Thoracic aorta (tissue), 2 donors: ENCODE data around the gene SLC49A4. TPM values are rescaled to one million over a fixed set of nuclear protein-coding genes. Genes with fewer than 3 reads are reported as not detected.

ENCODE experiments used
- ATAC-seq: fragments of 150-250 bp; one replicate; pipeline ENCODE4 v1.8.0; 2017; ENCODE audit warnings: low read depth; ENCODE audit not compliant: insufficient number of reproducible peaks, low FRiP score
- DNase-seq: peaks from one replicate; pipeline ENCODE4 v3.0.0-alpha.2; 2020; ENCODE audit warnings: low spot score
- H3K27ac ChIP-seq, 2 donors: fragments of 200-600 bp; sonication (generic); 1 replicate in 1 of 2; 2 replicates in 1 of 2; pipeline ENCODE4 v1.5.1; 2016; ENCODE audit warnings: mild to moderate bottlenecking in 2 of 2, moderate library complexity in 2 of 2
- H3K27me3 ChIP-seq: fragments of 200-600 bp; sonication (generic); replicated peaks from 2 replicates; pipeline ENCODE4 v1.6.0; 2016; ENCODE audit warnings: mild to moderate bottlenecking; ENCODE audit not compliant: insufficient read depth
- H3K36me3 ChIP-seq: fragments of 200-600 bp; sonication (generic); one replicate; pipeline ENCODE4 v1.5.1; 2016
- H3K4me1 ChIP-seq, 2 donors: fragments of 200-600 bp; sonication (generic); 1 replicate in 1 of 2; 2 replicates in 1 of 2; pipeline versions ENCODE4 v1.5.1 to v1.6.0; 2016; ENCODE audit warnings: low read depth in 2 of 2, mild to moderate bottlenecking in 1 of 2; ENCODE audit not compliant: control insufficient read depth in 1 of 2
- H3K4me3 ChIP-seq: fragments of 200-600 bp; sonication (generic); 2 replicates; pipeline ENCODE4 v1.5.1; 2016; ENCODE audit warnings: mild to moderate bottlenecking
- H3K9me3 ChIP-seq: fragments of 200-600 bp; sonication (generic); 2 replicates; pipeline ENCODE4 v1.5.1; 2016
- total RNA-seq, 2 donors: library from RNA; depleted of rRNA; stranded (reverse); fragments of >200 nt; gene quantifications; one replicate each; pipeline versions ENCODE4 v1.1.0 to v1.2.3, GENCODE V29; 2016
- TF ChIP-seq, protein P1 (sequence below): fragments of 200-600 bp; sonication (generic); IDR thresholded peaks from one replicate; pipeline ENCODE4 v1.5.1; 2019; ENCODE audit warnings: antibody characterized with exemption

SLC49A4 gene
- total RNA-seq, 2 donors from 2014 or later: 17.4 to 20.0 TPM

- no peak overlapping the region for H3K4me3 ChIP-seq
- TF ChIP-seq, protein P1, sequence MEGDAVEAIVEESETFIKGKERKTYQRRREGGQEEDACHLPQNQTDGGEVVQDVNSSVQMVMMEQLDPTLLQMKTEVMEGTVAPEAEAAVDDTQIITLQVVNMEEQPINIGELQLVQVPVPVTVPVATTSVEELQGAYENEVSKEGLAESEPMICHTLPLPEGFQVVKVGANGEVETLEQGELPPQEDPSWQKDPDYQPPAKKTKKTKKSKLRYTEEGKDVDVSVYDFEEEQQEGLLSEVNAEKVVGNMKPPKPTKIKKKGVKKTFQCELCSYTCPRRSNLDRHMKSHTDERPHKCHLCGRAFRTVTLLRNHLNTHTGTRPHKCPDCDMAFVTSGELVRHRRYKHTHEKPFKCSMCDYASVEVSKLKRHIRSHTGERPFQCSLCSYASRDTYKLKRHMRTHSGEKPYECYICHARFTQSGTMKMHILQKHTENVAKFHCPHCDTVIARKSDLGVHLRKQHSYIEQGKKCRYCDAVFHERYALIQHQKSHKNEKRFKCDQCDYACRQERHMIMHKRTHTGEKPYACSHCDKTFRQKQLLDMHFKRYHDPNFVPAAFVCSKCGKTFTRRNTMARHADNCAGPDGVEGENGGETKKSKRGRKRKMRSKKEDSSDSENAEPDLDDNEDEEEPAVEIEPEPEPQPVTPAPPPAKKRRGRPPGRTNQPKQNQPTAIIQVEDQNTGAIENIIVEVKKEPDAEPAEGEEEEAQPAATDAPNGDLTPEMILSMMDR: no peak
- no peaks in the 10 kb centered on the region for H3K36me3 ChIP-seq
- ATAC-seq (no peak), DNase-seq (no peak)
- H3K27me3 ChIP-seq: no peaks in the 10 kb centered on the region
- peaks cover 0 to 19% of the 10 kb centered on the region in 2 donors for H3K4me1 ChIP-seq
- H3K27ac ChIP-seq: no peak overlapping the region
- H3K9me3 ChIP-seq: no peaks in the 10 kb centered on the region
These were observed 5.9 kb downstream of the SLC49A4 start for GRCh38 chr3:122800706-122801237.

- TF ChIP-seq, protein P1: no peak
- ATAC-seq: no peak
- no peaks in the 10 kb centered on the region for H3K27me3 ChIP-seq
These were observed 7.5 kb downstream of the SLC49A4 start for GRCh38 chr3:122802323-122802722.

DNA sequence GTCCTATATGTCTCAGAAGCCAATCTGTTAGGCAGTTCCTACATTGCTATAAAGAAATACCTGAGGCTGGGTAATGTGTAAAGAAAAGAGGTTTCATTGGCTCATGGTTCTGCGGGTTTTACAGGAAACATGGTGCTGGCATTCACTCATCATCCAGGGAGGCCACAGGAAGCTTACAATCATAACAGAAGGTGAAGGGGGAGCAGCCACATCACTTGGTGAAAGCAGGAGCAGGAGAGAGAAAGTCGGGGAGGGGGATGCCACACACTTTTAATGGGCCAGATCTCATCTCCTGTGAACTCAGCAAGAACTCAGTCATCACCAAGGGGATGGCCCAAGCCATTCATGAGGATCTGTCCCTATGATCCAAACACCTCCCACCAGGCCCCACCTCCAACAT, 9.1 kb downstream of the SLC49A4 start:
- no peak for ATAC-seq
- Histone ChIP-seq H3K36me3 (peaks cover 7% of the 10 kb centered on the region), H3K27ac (no peak overlapping the region), H3K4me3 (no peak overlapping the region), H3K9me3 (no peaks in the 10 kb centered on the region), H3K27me3 (no peaks in the 10 kb centered on the region), H3K4me1 (peaks cover 0 to 5% of the 10 kb centered on the region in 2 donors)
- TF ChIP-seq, protein P1: no peak
- DNase-seq: no peak

More at GRCh38 chr3:122802323-122802722, 7.5 kb downstream of the SLC49A4 start:
- H3K4me3 ChIP-seq: no peak overlapping the region
- no peaks in the 10 kb centered on the region for H3K36me3 ChIP-seq
- H3K27ac ChIP-seq: no peak overlapping the region
- DNase-seq: no peak
- no peaks in the 10 kb centered on the region for H3K9me3 ChIP-seq
- H3K4me1 ChIP-seq: peaks cover 0 to 5% of the 10 kb centered on the region in 2 donors

DNA sequence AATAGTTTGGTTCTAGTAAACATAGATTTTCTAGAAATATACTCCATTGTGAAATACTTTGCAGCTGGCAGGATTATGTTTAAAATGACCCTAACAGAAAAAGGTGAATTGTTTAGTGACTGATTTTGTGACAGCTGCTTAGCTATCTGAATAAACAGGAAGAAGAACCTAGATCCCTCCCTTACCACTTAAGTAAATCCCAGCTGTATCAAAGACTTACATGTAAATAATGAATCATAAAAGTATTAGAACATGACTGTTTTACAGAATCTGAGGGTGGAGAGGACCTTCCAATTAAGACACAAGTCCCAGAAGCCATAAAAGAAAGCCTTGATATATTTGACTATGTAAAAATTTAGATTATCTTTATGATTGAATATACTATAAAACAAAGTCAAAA, 15.9 kb downstream of the SLC49A4 start:
- H3K9me3 ChIP-seq: no peaks in the 10 kb centered on the region
- DNase-seq: no peak
- no peak overlapping the region for H3K27ac ChIP-seq
- H3K36me3 ChIP-seq: peaks cover 11% of the 10 kb centered on the region
- no peak for ATAC-seq
- H3K4me1 ChIP-seq: no peaks in the 10 kb centered on the region
- no peaks in the 10 kb centered on the region for H3K27me3 ChIP-seq
- TF ChIP-seq, protein P1: no peak
- no peak overlapping the region for H3K4me3 ChIP-seq

GRCh38 chr3:122816587-122816986, 21.7 kb downstream of the SLC49A4 start:
- H3K36me3 ChIP-seq: peaks cover 11% of the 10 kb centered on the region
- DNase-seq (no peak), ATAC-seq (no peak)
- H3K27me3 ChIP-seq: no peaks in the 10 kb centered on the region
- no peaks in the 10 kb centered on the region for H3K4me1 ChIP-seq
- no peak overlapping the region for H3K27ac ChIP-seq
- H3K4me3 ChIP-seq: no peak overlapping the region
- TF ChIP-seq, protein P1: no peak
- no peaks in the 10 kb centered on the region for H3K9me3 ChIP-seq
